Chondrocyte (in vitro differentiated cells): ENCODE results near the gene TPM4. TPM values are rescaled to one million over a fixed set of nuclear protein-coding genes. Genes with fewer than 3 reads are reported as not detected.
"Not testable (repeated sequence)": the region's sequence is repeated elsewhere in the genome, so short reads cannot be mapped to it uniquely, and the experiment has no call there.

Experiments
- DNase-seq: peaks from one replicate; pipeline ENCODE4 v3.0.0; 2021; ENCODE audit warnings: mixed read lengths, low spot score
- H3K27ac Mint-ChIP-seq: one replicate; pipeline ENCODE4 v1.8.0; 2021; ENCODE audit warnings: mild to moderate bottlenecking, moderate library complexity, mixed read lengths; ENCODE audit not compliant: unreplicated experiment
- H3K27me3 Mint-ChIP-seq: 2 replicates; pipeline ENCODE4 v1.8.0; 2021; ENCODE audit warnings: low read depth, mixed read lengths
- H3K36me3 Mint-ChIP-seq: 2 replicates; pipeline ENCODE4 v1.8.0; 2021; ENCODE audit warnings: low read depth, mixed read lengths
- H3K4me1 Mint-ChIP-seq: 2 replicates; pipeline ENCODE4 v1.8.0; 2021; ENCODE audit warnings: low read depth, mild to moderate bottlenecking, mixed read lengths
- H3K4me3 Mint-ChIP-seq: one replicate; pipeline ENCODE4 v1.8.0; 2021; ENCODE audit warnings: mild to moderate bottlenecking, moderate library complexity, mixed read lengths; ENCODE audit not compliant: unreplicated experiment
- H3K9me3 Mint-ChIP-seq: 2 replicates; pipeline ENCODE4 v1.8.0; 2021; ENCODE audit warnings: low read depth, mixed read lengths
- CTCF ChIP-seq: fragments of 200-600 bp; sonication (generic); IDR thresholded peaks from 2 replicates; pipeline ENCODE4 v1.5.0; 2021; ENCODE audit warnings: antibody characterized with exemption, mild to moderate bottlenecking, moderate library complexity
- long read RNA-seq: library from polyadenylated mRNA; stranded (forward); transcript quantifications from one replicate; pipeline ENCODE4 v2.0.0, GENCODE V29; 2021
- total RNA-seq: library from RNA; stranded (reverse); gene quantifications from 3 replicates; pipeline ENCODE4 v1.2.1, GENCODE V29; 2021

TPM4 gene
- 774 to 1,188 TPM (median 1,175 TPM) in 3 replicates for total RNA-seq
- long read RNA-seq, transcript TPM4-202 (9 exons, 1,417 nt), result minor isoform, 183 of 2,179 reads
- long read RNA-seq, transcript TPM4-213 (1 exons, 2,672 nt), result minor isoform, 47 of 2,179 reads
- long read RNA-seq, transcript TPM4-201 (8 exons, 2,666 nt), result major isoform, 1,811 of 2,179 reads
- long read RNA-seq, partial matches to known transcripts, result 28 of 2,179 reads
- long read RNA-seq, other reads (novel, unspliced or antisense), result 109 of 2,179 reads

DNA sequence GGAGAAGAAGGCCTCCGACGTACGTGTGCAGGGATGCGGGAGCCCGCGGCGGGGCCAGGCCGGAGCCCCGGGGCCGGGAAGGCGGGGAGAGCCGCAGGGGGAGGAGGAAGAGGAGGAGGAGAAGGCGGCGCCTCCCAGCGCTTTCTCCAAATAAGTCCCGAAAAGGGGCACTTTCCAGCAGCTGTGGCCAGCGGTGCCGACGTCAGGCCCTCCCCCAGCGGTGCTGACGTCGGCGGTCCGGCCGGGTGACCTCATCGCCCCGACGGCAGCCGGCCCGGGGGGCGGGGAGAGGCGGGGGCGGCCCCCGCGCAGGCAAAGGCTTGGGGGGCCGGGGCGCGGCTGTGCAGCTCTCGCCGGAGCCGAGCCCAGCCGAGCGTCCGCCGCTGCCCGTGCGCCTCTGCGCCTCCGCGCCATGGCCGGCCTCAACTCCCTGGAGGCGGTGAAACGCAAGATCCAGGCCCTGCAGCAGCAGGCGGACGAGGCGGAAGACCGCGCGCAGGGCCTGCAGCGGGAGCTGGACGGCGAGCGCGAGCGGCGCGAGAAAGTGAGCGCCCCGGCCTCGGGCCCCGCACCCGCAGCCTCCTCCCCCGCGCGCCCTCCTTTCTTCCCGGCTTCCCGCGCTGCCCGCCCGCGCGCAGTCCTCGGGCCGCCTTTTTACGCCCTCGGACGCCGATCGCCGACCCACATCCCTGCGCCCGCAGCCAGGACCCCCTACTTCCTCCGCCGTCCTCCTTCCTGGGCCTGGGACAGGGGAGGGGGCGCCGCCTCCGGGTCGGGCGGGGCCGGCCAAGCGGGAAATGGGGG, at the start of gene TPM4:
TSS of gene TPM4 (plus strand) at position 342 of the 804 bp plus-strand sequence. CDS start at position 413, 71 bp downstream.
- Mint-ChIP-seq H3K4me3 (peak within 1 kb of the TSS; percentile 97), H3K27me3 (no peaks in the 10 kb centered on the region), H3K36me3 (peaks cover 15% of the 10 kb centered on the region), H3K27ac (peak within 1 kb of the TSS; percentile 99), H3K4me1 (peaks cover 61% of the 10 kb centered on the region), H3K9me3 (no peaks in the 10 kb centered on the region)
- DNase-seq, result peak; percentile 97
- TF ChIP-seq CTCF, result no peak

GRCh38 chr19:16026756-16027155, 49.5 kb upstream of the TPM4 start:
- Mint-ChIP-seq H3K36me3 (no peaks in the 10 kb centered on the region), H3K9me3 (no peaks in the 10 kb centered on the region), H3K4me3 (no peak overlapping the region), H3K27me3 (peaks cover 12% of the 10 kb centered on the region), H3K27ac (no peak overlapping the region), H3K4me1 (no peaks in the 10 kb centered on the region)
- DNase-seq, result peak; percentile 17
- no peak for TF ChIP-seq CTCF

DNA sequence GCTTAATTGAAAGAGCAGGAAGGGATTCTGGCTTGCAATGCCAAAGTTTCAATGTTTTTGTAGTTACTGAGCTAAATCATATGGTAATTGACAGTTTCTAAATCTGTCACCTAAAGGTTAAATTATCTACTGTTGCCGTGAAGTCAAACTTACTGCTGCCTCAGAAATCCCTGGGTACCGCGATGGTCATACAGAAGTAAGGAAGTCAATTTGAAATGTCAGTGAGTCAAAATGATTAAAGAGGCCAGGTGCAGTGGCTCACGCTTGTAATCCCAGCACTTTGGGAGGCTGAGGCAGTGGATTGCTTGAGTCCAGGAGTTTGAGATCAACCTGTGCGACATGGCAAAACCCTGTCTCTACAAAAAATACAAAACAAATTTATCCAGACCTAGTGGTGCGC, 48.8 kb upstream of the TPM4 start:
- no peak for DNase-seq
- Mint-ChIP-seq H3K4me3 (no peak overlapping the region), H3K27ac (no peak overlapping the region), H3K4me1 (no peaks in the 10 kb centered on the region), H3K27me3 (peaks cover 10% of the 10 kb centered on the region), H3K9me3 (no peaks in the 10 kb centered on the region), H3K36me3 (no peaks in the 10 kb centered on the region)
- TF ChIP-seq CTCF, result no peak

DNA sequence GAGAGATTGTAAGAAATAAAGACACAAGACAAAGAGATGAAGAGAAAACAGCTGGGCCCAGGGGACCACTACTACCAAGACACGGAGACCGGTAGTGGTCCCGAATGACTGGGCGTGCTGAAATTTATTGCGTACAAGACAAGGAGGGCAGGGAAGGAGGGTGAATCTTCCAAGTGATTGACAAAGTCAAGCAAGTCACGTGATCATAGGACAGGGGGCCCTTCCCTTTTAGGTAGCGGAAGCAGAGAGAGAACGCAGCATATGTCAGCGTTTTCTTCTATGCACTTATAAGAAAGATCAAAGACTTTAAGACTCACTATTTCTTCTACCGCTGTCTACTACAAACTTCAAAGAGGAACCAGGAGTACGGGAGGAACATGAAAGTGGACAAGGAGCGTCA, 46.1 kb upstream of the TPM4 start:
- not testable (repeated sequence) for H3K4me1 Mint-ChIP-seq, H3K9me3 Mint-ChIP-seq

DNA sequence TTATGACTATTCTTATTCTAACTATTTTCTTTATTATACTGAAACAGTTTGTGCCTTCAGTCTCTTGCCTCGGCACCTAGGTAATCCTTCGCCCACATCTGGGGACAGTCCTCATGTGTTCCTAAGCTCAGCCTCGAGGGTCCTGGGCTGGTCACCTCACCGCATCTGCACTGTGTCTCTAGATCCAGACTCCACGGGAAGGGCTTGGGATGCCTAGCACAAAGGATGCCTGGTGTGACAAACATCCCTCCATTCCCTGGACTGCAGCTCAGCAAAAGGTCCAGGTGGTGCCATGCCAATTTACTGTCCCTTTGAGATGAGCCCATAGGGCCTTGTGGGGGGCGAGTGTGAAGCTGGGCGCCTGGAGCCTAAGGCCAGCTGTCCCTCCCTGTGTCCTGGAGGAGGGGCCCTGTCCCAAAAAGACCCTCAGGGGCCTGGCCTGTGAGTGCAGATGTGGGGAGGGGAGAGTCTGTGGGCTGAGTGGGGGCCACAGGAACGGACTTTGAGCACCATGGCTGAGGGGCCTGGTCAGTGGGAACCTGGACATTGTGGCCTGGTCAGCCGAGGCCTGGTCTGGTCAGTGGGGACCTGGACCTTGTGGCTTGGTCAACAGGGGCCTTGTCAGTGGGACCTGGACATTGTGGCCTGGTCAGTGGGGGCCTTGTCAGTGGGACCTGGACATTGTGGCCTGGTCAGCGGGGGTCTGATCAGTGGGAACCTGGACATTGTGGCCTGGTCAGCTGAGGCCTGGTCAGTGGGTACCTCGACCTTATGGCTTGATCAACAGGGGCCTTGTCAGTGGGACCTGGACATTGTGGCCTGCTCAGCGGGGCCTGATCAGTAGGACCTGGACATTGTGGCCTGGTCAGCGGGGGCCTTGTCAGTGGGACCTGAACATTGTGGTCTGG, 45.1 kb upstream of the TPM4 start:
- H3K36me3 Mint-ChIP-seq, result no peaks in the 10 kb centered on the region
- no peak overlapping the region for H3K27ac Mint-ChIP-seq
- DNase-seq, result no peak
- no peaks in the 10 kb centered on the region for H3K4me1 Mint-ChIP-seq
- H3K4me3 Mint-ChIP-seq, result no peak overlapping the region
- H3K27me3 Mint-ChIP-seq, result peaks cover 6% of the 10 kb centered on the region
- no peak for TF ChIP-seq CTCF
- H3K9me3 Mint-ChIP-seq, result no peaks in the 10 kb centered on the region

More for the DNA sequence above, 46.1 kb upstream of the TPM4 start:
- not testable (repeated sequence) for H3K4me3 Mint-ChIP-seq, DNase-seq, H3K27ac Mint-ChIP-seq, H3K36me3 Mint-ChIP-seq
- peaks cover 10% of the 10 kb centered on the region for H3K27me3 Mint-ChIP-seq
